HTERT RPE-1 (cell line): Measurements from ENCODE around the gene DIDO1.
"Not testable (repeated sequence)": the region's sequence is repeated elsewhere in the genome, so short reads cannot be mapped to it uniquely, and the experiment has no call there.

Experiments used
- in situ Hi-C: fragments of 300-500 bp; cut with MboI; formaldehyde crosslinking; loops from 4 replicates; pipeline ENCODE4 v1.14.3; 2020; ENCODE audit warnings: low sequenced_read_pairs

The DIDO1 gene

DNA sequence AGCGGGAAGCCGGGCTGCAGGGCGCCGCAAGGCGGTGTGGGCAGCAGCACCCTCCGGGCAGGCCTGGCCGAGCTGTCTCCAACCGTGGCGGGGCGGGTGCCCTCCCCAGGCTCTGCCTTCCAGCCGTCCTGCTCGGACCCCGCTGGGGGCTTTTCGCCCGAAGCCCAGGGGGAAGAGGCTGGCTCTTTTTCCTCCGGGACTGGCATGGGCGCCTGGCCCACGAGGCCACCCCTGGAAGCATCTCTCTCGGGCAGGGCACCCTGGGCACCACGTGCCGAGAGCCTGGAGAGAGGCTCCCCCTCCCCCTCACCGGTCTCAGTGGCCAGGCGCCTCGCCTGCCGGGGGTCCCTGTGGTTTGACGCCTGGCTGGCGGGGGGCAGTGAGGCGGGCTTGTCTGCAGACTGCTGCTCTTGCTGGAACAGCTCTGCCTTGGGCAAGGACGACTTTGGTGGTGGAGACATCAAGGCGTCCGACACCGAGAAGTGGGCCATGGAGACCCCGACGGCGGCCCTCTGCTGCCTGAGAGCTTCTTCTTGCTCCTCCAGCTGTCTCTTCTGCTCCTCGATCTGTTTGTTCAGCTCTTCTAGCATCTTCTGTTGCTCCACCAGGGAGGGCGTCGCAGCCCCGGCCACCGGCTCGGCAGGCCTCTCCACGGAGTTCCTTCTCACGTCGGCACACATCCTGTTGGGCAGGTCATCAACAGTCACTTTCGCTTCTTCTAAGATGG, 45.2 kb downstream of the DIDO1 start:
- in situ Hi-C loops, result no loop called here

DNA sequence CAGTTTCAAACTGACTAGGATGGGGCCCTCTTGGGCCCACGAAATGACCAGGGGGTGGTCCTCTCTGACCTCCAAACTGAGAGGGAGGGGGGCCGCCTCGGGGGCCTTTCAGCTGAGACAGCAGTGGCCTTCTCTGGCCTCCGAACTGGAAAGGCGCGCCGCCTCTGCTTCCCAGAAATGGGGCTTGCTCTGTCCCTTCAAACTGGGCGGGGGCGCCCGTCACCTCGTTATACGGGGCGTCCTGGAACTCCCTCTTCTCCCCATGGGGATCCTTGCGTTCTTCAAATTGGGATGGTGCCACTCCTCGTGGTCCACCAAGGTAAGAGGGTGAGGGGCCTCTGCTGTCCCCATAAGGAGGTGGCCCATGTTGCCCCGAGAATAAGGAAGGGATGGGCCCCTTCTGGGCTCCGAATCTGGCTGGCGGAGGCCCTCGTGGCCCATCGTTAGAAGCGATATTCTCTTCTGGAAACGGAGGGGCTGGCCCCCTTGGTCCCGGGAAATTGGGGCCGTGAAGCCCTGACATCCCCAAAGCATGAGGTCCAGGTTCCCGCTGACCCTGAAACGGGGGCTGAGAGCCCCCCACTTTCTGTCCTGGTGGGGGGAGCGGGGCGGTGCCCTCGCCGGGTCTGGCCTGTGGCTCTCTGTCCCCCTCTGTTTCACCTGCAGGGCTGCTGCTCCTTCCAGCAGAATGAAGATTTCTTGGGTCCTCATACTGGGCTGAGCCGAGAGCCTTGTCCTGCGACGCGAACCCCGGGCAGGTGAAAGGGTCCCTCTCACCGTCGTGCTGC, 46.0 kb downstream of the DIDO1 start:
- in situ Hi-C loops, result no loop called here

DNA sequence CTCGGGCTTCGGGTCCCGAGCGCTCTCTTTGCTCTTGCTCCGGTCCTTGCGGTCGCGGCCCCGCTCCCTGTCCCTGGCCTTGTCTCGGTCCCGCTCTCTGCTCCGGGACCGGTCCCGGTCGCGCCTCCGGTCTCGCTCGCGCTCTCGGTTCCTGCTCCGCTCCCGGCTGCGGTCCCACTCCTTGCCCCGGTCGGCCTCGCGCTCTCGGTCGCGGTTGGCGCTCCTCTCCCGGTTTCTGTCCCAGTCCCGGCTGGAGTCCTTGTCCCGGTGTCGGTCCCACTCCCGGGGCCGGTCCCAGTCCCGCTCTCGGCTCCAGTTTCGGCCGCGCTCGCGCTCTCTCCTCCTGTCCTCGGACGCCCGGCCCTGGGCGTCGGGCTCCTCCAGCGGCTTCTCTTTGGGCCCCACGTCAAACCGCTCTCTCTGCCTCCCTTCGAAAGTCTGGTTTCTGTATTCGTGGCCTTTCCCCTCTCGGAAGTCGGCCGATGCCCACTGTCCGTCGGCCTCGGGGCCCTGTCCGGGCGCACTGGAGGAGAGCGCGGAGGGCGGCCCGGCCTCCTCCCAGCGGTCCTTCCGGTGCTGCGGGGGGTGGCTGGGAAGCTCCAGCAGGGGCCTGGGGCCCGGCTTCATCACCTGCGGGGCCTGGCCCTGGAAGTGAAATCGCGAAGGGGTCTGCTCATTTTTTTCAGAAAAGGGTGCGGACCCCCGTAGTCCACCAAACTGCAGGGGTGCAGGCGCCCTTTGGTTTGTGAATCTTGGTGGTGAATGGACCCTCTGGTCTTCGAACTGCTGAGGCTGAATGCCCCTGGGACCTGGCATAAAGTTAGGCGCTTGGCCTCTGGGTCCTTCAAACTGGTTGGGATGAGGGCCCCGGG, 46.8 kb downstream of the DIDO1 start:
- in situ Hi-C loops, result no loop called here

DNA sequence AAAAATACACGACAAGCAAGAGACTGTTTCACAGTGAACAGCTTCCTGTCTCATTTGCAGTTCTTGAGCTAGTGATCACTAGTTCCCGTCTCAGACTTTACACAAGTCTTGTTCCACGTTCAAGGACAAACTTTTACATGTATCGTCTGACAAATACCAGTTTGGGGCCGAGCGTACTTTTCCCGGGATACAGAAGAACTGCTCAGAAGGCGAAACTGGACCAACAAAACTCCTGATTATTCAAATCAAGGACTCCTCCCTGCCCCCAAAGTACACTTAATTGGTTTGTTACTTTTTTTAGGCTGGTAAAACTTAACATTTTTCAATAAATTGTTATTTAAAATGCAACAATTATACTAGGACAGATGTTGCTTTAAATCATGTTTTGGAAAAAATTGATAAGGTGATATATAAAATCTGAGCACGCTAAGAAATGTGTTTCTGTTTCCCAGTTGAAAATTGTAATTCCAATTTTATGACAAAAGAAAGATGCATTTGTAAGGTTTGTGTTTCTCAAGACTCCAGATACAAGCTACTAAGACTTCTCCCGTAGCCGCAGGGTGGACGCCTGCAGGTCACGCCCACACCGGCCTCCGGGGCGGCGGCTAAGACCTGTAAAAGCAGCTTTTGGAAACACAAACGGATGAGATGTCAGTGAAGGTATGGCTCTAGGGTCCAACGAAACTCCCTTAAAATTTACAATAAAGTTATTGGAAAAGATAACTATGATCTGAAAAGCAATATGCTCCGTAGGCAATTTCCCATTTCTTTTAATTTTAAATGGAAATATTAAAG, 47.9 kb downstream of the DIDO1 start:
- in situ Hi-C loops, result no loop called here

DNA sequence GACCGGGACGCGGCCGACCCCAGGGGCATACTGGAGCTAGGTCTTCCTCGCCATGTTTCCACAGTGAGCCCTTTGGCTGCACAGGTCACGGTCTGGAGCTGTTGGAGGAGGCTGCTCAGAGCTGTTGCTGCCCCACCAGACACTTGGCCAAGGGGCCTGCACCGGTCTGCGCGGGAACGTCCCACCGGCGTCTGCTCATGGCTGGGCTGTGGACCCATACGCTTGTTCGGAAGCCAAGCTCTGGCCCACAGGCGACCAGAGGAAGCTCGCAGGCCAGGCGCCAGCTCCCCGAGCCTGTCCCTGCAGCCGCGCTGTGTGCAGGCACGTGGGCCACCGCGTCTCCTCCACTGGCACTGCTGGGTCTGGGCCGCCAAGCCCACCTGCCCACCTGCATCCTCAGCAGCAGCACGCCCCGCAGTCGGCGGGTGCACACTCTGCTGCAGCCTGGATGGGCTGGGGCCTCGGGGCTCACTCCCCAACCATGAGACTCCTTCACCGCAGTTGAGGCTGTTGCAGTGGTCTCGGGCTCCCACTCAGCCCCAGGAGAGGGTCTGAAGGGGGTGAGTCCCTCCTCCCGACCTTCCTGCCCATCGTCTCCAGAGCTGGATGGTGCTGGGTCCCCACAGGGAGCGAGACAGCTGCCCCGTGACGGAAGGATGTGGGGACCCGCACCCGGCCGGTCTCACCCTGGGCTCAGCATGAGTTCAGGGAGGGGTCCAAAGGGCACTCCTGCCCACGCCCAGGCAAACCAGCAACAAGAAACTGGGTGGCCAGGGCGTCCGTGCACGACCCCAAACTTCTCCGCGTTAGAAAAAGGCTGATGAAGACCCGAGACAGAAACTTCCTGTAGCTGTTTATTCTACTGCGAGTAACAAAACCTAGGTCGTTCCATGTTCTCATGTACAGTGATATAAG, 49.1 kb downstream of the DIDO1 start:
- in situ Hi-C loops, result no loop called here

DNA sequence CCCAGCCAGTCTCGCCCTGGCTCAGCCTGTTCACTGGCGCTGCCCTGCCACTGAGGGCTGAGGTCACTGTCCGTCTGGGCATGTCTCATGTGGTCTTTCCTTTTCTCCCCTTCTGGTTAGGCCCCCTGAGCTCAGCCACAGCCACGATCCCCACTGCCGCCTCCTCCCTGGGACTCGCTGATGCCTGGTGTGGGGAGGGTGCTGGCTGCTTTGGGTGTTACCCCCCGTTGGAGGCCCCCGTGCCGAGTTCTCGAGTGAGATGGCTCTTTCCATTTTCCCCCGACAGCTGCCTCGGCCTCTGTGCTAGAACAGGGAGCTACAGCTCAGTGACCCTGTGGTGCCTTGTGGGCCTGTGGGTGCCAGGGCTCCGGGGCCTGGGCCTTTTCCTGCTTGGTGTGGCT, 49.8 kb downstream of the DIDO1 start:
- in situ Hi-C loops, result no loop called here

DNA sequence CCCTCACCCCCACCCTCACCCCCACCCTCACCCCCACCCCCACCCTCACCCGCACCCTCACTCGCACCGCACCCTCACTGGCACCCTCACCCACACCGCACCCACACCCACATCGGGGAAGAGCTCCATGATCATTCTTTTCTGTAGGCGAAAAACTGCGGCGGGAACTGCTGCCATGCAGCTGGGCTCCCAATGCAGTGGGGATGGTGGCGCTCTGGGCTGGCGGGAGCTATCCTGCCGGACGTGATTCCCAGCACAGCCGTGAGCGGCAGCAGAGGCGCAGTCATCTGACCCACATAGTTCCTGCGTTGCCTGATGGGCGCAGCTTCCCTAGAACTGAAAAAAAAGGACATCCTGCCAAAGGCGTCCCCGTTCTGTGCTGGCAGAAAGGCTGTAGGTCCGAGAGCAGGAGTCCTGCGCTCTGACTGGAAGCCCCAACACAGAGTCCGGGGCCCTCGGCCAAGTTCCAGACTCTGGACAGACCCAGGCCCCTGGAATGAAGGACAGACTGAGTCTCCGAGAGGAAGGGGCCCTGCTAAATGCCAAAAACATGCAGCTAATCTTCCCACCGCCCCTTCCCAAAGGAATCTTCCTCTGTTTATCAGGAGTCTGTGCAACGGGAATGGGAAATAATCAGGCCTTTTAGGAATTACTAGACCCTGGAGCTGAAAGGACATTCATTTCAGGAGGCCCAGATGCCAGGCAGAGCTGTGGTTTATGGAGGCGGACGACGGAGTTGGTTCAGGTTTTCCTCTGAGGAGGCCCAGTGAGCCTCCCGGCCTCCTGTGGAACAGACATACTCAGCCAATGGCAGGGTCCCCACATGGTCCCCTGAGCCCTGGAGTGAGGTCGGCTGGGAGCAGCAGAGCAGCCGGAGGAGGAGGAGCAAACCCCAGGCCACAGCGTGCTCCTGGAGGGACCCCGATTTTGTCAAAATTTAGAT, 50.6 kb downstream of the DIDO1 start:
- in situ Hi-C loops, result no loop called here

DNA sequence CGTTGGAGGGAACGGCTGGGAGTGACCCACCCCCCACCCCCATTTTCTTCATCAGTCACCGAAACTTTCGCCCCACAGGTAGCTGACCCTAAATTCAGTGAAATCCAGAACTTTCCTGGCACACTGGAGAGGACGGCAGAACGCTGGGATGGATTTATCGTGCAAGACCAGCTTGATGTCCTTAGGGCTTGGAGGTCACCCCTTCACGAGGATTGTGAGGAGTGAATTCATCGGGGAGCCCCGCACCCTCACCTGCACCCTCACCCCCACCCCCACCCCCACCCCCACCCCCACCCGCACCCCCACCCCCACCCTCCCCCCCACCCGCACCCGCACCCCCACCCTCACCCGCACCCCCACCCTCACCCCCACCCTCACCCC, 51.4 kb downstream of the DIDO1 start:
- in situ Hi-C loops, result no loop called here

DNA sequence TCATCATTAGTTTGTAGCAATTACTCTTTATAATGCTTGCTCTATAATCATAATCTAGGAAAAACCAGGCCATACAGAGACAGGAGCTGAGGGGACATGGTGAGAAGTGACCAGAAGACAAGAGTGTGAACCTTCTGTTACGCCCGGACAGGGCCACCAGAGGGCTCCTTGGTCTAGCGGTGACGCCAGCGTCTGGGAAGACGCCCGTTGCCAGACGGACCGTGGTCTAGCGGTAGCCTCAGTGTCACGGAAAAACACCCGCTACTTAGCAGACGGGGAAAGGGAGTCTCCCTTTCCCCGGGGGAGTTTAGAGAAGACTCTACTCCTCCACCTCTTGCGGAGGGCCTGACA, 52.6 kb downstream of the DIDO1 start:
- in situ Hi-C loops, result not testable (repeated sequence)

DNA sequence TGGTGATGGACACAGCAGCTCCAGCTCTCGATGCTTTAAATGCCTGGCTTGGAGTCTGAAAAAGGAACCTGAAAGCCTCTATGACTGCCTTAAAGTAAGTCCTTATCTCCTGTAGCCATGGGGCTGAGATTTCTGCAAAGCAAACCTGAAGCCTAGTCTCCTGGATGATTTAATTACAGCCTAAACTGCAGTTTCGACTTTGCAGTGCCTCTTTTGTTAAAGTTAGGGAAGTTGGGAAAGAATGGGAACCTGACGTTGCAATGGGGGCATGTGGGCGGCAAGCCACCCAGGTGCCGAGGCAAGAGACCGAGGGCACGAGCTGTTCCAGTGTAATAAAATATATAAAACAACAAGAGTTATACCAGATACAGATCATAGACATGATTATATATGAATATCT, 53.0 kb downstream of the DIDO1 start:
- in situ Hi-C loops, result no loop called here

DNA sequence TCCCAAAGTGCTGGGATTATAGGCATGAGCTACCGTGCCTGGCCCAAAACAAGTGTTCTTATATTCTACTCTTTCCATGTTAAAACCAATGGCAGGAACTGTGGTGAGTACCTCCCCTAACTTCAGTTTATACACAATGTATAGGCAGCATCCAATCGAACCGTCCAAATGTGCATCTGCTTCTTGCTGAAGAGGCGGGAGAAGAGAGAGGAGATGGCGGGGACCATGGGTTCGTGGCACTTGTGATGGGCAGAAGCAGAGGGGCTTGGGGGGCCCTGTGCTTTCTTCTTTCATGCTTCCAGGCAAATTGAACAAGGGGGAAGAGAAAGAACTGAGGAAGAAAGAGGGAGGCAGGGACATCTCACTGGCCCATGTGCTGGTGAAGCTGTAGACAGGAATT, 53.4 kb downstream of the DIDO1 start:
- in situ Hi-C loops, result no loop called here

DNA sequence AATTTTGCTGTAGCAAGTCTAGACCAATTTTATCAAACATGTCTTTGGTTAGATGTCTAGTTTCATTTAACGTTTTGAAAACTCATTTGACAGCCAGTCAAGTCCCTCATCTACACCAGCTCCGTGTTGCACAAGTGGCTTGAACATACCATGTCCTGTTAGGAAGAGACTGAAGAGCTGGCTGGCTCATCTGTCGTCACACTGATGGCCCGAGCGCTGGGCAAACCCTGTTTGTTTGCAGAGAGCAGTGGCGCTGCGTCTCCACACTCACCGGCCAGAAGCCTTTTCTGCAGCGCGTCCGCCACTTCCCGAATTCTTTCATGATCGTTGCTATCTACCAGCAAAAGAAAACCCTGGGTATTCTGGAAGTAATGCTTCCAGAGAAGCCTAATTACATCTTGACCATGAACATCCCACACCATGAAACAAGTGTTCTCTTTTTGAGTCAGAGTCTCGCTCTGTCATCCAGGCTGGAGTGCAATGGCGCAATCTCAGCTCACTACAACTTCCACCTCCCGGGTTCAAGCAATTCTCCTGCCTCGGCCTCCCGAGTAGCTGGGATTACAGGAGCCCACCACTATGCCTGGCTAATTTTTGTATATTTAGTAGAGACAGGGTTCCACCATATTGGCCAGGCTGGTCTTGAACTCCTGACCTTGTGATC, 54.0 kb downstream of the DIDO1 start:
- in situ Hi-C loops, result no loop called here

DNA sequence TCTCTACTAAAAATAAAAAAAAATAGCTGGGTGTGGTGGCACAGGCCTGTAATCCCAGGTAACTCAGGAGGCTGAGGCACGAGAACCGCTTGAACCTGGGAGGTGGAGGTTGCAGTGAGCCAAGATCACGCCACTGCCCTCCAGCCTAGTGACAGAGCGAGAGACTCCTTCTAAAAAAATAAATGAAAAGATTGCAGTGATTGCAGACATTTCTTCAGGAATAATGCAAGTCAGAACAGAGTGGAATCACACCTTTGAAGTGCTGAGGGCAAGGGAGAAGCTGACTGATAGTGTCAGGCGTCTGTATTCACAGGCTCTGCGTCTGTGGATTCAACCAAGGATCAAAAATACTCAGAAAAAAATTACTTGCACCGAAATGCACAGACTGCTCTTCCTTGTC, 62.1 kb downstream of the DIDO1 start:
- in situ Hi-C loops, result no loop called here

DNA sequence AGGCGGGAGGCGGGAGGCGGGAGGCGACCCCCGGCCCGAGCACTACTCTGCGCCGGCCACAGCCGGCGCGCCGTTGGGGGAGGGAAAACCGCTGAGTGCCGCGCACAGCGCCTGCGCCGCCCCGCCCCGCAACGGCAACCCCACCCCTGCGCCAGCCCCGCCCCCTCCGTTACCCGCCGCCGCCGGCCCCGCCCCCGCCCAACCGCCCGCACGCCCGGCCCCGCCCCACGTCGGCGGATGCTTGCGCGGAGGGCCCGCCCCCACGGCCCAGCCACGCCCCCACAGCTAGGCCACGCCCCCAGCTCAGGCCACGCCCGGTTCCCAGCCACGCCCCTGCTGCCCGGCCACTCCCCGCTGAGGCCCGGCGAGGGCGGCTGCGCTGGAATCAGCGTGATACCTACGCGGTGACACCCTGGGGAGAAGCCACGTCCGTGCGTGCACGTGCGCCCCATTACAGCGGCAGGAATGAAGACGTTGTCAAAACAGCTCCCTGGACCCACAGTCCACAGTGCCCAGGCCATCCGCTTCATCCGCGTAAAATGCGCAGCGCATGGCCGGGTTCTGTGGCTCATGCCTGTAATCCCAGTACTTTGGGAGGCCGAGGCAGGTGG, 64.5 kb downstream of the DIDO1 start, which contains the start of gene TCFL5:
Gene TCFL5 (minus strand): TSS at position 97 of the 611 bp plus-strand sequence. CDS start 152 bp downstream, outside the sequence.
- in situ Hi-C loops, result no loop called here

DNA sequence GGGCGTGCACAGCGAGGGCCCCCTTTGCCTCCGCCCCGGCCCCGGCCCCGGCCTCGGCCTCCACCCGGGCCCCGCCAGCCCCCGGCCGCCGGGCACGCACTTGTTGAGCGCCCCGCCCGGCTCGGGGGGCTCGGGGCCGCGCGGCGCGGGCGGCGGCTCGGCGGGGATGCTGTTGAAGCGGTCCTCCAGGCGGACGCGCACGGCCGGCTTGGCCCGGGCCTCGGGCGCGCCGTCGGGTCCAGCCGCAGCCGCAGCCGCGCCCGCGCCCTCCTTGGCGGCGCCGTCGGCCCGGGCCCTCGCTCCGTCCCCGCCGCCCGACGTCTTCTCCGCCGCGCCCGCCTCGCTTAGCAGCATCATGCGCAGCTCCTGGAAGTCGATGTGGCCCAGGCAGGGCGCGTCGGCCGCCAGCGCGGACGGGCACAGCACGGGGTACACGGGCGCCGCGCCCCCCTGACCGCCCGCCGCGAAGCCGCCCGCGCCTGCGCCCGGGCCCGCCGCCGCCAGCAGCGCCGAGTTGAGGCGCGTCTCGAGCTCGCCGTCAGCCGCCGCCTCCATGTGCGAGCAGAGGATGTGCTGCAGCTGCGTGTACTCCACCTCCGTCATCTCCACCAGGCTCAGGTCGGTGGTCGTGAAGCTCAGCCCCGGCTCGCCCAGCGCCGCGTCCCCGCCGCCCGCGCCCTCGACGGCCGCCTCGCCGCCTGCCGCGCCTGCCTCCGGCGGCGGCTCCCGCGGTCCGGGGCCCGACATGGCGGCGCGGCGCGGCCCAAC, 65.2 kb downstream of the DIDO1 start:
- in situ Hi-C loops, result no loop called here

DNA sequence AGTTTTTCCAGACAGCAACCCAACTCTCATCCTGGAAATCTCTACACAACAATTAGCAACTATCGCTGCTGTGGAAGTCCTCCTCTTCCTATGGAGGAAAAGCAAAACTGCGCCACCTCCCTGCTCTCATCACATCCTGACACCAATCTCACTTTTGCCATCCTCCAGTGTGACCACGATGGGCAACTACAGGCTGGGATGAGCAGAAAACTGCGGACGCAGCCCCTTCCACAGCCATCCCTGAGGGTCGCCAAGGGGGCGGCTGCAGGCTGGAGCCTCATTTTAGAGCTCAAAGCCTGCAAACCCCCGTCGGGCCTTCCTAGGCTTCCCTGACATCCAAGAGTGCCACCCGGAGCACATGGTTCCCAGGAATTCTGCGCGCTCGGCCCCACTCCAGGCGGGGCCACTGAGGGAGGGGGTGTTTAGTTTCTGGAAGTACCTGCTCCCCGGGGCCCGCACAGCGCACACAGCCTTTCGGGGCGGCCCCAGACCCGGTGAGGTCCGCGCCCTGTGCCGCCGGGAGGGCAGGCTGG, 65.8 kb downstream of the DIDO1 start:
- in situ Hi-C loops, result no loop called here

DNA sequence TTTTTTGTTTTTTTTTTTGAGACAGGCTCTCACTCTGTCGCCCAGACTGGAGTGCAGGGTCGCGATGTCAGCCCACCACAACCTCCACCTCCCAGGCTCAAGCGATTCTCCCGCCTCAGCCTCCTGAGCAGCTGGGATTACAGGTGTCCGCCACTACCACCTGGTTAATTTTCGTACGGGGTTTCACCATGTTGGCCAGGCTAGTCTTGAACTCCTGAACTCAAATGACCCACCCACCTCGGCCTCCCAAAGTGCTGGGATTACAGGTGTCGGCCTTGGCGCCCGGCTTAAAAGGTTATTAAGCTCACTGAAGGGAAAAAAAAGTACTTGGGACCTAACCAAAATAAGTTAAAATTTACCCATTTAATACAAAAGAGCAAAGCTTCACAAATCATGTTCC, 66.6 kb downstream of the DIDO1 start:
- in situ Hi-C loops, result no loop called here
